Suppressor macrophage treated with lipopolysaccharide for 4 hours (primary cell): Measurements from ENCODE around the gene MLLT3.

Source experiments
- DNase-seq: peaks from one replicate; pipeline ENCODE4 v3.0.0-alpha.2; 2020

MLLT3 gene

GRCh38 chr9:20472342-20473045 lies 149.8 kb downstream of the MLLT3 start:
- DNase-seq: no peak

GRCh38 chr9:20466328-20467008 lies 155.8 kb downstream of the MLLT3 start:
- DNase-seq: no peak

GRCh38 chr9:20464242-20464641 lies 158.1 kb downstream of the MLLT3 start:
- DNase-seq: no peak

- no peak for DNase-seq
These were observed 158.5 kb downstream of the MLLT3 start for GRCh38 chr9:20463823-20464222.

- no peak for DNase-seq
These were observed 159.9 kb downstream of the MLLT3 start for GRCh38 chr9:20462410-20462809.

GRCh38 chr9:20447291-20447690 lies 175.0 kb downstream of the MLLT3 start:
- DNase-seq: no peak

GRCh38 chr9:20446248-20446647 lies 176.1 kb downstream of the MLLT3 start:
- no peak for DNase-seq

- DNase-seq: no peak
These were observed 179.6 kb downstream of the MLLT3 start for GRCh38 chr9:20442461-20443319.

GRCh38 chr9:20441711-20442423 lies 180.4 kb downstream of the MLLT3 start:
- no peak for DNase-seq

- no peak for DNase-seq
These were observed 181.1 kb downstream of the MLLT3 start for GRCh38 chr9:20441166-20441565.

- no peak for DNase-seq
These were observed 184.8 kb downstream of the MLLT3 start for GRCh38 chr9:20437476-20437875.

- no peak for DNase-seq
These were observed 185.7 kb downstream of the MLLT3 start for GRCh38 chr9:20436476-20437195.

- no peak for DNase-seq
These were observed 193.3 kb downstream of the MLLT3 start for GRCh38 chr9:20428976-20429375.

- no peak for DNase-seq
These were observed 194.9 kb downstream of the MLLT3 start for GRCh38 chr9:20427359-20427758.

- no peak for DNase-seq
These were observed 196.3 kb downstream of the MLLT3 start for GRCh38 chr9:20426019-20426418.

- no peak for DNase-seq
These were observed 202.8 kb downstream of the MLLT3 start for GRCh38 chr9:20419533-20419932.

- DNase-seq: no peak
These were observed 203.8 kb downstream of the MLLT3 start for GRCh38 chr9:20418485-20418884.

- DNase-seq: no peak
These were observed 204.8 kb downstream of the MLLT3 start for GRCh38 chr9:20417373-20418080.

- DNase-seq: no peak
These were observed 208.1 kb downstream of the MLLT3 start for GRCh38 chr9:20414150-20414549.

- DNase-seq: no peak
These were observed 212.8 kb downstream of the MLLT3 start for GRCh38 chr9:20409321-20410092.

GRCh38 chr9:20408513-20408912 lies 213.8 kb downstream of the MLLT3 start:
- no peak for DNase-seq
